GM18517 (cell line): ENCODE data around the gene TNIK.
"Not testable (repeated sequence)": the region's sequence is repeated elsewhere in the genome, so short reads cannot be mapped to it uniquely, and the experiment has no call there.

ENCODE experiments used
- ATAC-seq: cut with Tn5 transposase; IDR thresholded peaks from one replicate; pipeline ENCODE4 v1.9.1; 2021; ENCODE audit warnings: mild to moderate bottlenecking, moderate library complexity; ENCODE audit not compliant: unreplicated experiment

Gene TNIK

DNA sequence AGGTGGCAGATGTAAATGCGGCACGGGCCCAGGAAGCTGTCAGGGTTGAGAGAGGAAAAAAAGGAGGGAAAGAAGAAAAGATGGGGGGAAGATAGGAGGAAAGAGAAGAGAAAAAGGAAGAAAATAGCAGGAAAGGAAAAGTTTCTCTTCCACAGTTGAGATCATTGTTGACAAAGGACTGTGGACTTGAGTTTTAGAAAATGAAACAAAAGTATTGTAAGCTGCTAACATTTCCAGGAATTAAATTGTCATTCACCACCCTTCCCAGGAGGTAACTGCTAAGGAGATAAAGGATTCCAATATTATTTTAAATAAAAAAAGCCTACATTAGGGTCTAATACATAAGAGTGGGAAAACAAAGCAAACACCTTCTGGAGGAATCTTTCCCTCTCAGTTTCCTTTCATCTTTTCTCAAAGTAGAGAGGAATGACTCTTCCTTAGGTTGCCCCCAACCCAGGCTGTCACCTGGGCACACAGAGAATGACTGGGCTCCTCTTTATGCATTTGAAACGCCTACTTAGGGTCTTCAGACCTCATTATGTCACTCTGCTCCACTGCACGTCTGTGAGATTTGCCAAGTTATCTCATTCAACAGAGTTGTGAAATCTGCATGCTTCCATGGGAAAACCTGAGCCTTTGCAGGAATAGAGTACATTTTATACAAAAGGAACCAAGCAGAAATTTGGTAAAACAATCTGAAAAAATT is 194.0 kb downstream of the TNIK start:
- no peak for ATAC-seq

DNA sequence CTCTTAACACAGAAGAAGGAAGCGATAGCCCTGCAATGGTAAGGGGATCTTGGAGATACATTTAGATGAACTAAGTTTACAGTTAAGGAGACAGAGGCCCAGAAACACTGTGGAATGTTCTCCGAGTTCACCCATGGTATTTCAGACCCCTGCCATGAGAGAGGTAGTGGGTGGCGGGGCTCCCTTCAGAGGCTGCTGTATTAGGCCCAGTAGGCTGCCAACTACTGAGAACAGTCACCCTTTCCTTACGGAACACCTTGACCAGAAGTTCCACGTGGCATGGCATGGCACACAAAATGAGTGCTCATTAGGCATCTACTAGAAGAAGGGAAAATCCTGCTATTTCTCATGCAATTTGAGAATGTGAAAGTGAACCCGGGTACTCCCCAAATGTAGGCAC is 195.4 kb downstream of the TNIK start:
- ATAC-seq: no peak

DNA sequence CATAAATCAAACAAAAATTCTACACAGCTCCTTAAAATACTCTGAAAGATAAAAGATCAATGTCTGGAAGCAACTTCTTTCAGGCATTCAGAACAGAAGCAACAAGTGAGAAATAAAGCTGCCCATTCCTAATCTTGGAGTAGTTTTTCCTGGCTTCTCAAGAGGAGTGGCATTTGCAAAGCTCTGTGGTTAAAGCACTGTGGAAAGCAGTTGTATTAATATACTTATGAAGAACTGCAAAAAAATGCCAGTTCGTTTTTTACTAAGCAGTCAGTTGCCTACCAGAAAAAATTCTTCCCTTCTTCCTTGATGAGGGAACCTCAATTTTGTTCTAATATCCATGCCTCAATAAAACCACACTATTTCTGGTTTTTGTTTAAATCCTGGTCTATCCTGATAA is 197.8 kb downstream of the TNIK start:
- ATAC-seq: no peak

DNA sequence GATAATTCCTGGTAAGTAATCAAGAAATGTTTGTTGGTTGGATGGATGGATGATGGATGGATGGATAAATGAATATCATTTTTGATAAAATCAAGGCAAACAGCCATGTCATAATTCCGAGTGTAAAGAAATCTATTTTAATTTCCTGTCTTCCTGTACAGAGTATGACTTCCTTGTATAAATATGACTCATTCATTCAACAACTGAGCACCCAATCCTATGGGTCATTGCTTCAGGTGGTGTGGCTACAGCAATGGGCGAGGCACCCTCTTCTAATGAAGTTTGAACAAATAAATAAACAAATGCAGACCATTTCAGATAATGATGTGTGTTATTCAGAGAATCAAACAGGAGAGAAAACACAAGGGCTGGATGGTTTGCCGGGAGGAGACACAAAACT is 198.7 kb downstream of the TNIK start:
- ATAC-seq: no peak

DNA sequence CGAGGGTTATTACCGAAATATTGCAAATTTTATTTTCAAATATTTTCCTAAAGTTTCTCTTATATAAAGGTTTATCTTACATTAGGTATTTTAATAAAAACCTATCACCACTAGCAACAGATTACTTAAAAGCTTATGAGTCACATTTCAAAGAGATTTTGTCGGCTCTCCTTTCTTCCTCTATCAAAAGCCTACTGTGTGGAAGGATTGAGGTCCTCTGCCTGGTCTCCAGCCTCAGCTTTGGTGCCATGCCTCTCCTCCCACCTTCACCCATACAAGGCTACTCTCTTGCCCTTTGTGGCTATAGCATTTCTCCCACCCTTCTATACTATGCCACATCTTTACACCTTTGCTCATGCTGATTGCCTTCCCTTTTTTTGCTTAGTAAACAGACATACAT is 199.3 kb downstream of the TNIK start:
- no peak for ATAC-seq

DNA sequence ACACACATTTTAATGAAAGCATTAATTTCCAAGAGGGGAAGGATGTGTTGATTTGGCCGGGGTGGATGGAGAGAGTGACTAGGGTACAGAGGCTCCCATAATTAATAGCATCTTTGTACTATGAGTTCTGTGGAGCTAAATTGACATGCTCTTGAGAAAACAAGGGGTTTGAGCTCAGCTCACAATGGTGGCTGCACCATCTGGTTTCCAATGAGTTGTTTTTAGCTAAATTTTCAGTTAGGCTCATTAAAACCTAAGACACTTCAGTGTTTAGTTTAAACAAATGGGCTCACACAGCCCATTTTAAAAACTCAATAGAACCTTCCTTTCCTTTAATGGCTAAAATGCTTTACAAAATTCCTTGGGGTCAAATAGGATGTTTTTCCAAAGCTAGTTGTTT is 199.7 kb downstream of the TNIK start:
- no peak for ATAC-seq

DNA sequence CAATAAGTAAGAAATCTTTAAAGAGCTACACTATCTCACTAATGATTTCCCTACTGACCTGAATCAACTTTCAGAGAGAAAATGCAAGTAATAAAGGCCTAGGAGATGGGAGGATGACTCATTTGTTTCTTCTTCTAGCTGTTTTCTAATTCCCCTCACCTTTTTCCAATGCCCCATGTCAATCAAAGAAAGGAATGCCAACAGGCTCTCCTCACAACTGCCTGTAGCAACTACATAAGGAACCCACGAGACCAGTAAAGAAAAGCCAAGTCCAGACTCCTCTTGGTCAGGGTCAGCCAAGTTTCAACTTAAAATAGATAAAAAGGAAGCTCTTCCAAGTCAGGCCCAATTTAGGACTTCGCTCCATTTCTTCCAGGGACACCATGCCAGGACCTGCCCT is 201.9 kb downstream of the TNIK start:
- ATAC-seq: no peak

DNA sequence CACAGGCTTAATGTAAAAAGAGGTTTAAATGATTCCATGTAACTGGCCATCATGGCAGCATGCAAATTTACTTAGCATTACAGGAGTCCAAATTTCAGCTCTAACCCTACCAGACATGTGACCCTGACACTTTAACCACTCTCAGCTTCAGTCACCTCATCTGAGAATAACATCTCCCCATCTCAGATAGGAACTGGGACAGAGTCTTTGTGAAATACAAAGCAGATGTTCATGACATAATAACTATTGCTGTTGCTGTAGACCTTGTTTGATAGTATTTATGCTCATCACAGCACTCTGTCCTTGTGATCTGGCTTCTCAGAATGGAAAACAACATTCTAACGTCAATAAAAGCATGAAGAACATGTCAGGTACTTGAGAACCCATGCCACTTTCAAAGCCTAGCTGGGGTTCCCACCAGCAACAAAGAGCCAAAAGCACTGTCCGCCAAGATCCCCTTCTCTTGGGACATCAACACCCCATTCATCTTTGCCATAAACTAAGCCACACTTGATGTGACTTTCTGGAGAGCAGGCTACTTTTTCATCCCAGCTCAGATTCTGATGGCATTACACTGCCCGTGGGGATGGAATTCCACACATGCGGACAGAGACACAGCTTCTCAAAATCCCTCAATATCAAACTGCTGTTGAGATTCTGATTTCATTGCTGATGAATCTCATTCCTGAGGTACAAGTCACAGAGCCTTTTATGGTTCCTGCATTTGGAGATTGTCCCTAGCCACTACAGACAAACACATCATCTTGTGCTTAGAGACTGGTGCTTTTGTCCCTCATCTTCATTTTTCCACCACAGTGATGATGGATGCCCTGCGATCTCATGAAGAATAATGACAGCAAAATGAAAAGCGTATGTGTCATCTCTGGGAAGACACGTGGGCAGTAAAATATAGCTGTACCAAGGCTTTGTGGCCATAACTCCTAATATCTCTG is 202.7 kb downstream of the TNIK start:
- peak; percentile 68 for ATAC-seq

DNA sequence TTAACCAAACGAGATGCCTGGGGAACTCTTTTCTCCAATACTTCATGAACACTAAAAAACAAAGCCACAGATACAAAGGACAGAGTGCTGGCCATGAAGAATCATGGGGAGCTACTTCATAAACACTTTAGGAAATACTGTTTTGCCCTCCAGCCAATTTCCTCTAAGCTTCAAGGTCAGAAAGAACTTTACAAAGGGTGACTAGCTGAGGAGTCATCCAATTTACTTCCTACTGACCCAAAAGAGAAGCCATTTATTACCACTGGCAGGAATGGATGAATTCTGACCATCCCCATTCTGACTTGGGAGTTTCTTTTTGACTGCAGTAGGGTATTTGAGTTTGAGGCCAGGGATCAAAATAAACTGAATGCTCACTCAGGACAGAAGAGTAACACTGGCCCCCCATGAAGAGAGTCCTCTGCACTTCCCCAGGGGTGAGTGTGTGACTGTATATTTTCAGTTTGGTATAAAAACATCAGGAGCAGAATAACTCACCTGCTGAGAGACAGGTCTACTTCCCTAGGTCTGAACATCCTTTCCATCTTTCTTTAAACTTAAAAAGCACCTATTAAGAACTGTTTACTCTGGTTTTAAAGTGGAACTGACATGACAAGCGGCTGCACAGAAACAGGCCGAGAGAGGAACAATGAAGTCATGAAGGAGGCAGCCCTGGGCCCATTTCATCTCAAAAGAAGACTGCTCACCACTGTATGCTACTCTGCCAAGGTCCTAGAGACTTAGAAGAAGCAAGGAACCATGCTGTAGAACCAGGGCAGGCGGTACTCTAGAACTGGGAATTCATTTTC is 203.6 kb downstream of the TNIK start:
- ATAC-seq: peak; percentile 3

DNA sequence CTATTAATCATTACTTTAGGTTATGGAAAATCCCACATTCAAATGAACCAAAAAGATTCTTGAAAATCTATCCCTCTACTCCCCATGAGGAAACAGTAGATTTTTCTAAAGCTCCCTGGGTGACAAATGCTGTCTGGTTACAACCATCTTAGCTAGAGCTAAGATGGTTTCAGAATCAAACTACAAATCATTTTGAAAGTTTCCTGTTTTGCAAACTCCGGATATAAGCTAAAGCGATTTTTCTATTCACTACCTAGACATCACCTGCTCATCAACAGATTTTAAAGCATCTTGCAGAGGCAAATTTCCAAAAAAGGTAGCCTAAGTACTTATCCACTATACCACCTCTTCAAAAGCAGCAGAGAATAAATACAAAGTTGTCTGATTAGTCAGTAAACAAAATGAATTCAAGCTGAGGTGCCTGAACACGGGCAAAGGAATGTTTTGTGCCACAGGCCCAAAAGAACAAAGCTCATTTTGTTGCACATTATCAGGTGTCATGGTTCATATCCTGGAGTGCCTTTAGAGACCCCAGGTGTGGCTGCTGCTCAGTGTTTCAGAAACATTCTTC is 204.9 kb downstream of the TNIK start:
- ATAC-seq: peak; percentile 72

DNA sequence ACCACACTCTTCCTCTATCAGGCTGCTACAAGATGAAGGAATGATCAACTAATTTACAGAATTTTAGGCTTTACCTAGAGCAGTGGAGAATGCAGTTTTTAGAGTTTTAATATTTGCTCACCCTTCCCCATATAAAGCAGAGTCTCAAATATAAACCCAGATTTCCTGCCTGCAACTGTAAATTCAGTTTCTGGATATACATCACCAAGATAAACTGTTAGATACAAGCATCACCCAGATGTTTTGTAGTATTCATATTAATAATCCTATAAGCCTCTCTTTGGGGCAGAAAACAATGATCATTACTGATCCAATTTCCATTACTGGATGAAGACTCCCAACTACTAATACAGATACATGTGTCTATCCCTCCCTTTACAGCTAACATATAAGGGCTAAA is 205.9 kb downstream of the TNIK start:
- ATAC-seq: no peak

DNA sequence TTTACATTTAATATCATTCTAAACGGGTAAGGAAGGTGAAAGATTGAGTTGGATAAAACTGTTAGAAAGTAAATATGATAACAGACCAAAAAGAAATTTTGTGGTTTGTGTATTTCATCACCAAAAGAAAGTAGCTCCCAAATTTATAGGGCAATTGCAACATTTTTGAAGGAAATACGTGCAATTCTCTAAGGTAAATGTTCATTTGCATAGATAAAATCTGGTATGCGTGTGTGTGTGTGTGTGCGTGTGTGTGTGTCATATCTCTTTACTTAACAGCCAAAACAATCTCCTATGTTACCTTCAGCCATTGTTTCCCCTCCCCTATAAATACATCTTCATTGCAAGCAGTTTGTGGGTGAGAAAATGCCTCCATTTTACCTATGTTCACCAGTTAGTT is 208.4 kb downstream of the TNIK start:
- no peak for ATAC-seq

DNA sequence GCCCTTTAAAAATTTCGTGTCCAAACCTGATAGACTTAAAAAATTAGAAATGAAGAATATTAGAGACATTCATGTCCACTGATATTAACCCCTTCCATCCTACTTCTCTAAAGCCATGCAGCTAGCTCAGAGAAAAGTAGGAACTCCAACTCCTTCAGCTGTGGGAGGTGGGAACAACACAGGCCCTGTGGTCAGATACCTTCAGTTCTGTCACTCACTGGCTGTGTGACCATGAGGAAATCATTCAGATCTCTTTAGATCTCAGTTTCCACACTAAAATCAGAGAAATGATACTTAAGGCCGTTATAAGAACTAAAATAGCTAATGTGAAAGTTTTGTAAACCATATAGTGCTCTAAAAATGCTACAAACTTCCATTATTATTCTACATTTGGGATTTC is 209.8 kb downstream of the TNIK start:
- ATAC-seq: no peak

DNA sequence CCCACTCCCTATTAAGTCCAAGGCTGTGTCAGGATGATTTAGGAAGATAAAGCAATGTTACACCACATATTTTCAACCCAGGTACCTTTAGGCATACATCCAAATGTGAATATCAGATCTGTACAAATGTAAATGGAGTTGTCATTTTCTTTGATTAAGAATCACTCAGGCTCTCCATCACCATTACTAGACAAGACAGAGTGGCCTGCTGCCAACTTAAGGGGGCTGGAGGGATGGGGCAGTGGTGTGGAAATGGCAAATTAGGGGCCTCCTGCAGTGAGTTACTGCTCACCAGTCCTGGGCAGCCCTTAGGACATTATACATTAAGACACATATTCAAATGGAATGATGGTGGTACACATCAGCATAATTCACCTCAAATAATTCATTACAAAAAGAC is 211.0 kb downstream of the TNIK start:
- no peak for ATAC-seq

DNA sequence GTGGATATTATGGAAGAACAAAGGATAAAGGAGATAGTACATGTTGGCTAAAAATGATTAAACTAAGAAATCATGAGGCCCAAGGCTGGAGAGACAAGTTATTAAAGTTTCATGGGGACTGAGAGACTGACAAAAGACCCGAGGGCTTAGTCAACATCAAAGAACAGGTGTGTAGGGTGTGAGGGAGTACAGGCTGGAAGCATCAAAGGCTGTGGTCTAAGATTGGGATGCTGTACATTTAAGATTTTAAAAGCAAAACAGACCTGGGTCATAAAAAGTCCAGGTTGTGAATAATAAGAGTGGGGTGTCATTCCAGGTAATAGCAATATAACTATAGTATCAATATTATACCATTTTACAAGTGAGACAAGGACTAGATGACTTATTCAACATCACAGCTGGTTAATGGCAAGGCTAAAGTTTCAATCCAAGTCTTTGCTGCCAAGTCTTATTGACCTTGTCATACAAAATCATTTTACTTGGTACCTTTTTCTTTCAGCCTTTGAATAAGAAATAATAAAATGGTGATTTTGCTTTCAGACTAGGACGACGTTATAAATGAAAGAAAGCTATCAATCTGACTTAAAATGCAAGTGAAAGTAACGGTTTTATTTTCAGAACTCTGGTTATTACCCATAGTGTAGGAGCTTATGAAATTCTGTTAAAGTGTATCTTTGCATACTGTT is 211.6 kb downstream of the TNIK start:
- peak; percentile 86 for ATAC-seq

DNA sequence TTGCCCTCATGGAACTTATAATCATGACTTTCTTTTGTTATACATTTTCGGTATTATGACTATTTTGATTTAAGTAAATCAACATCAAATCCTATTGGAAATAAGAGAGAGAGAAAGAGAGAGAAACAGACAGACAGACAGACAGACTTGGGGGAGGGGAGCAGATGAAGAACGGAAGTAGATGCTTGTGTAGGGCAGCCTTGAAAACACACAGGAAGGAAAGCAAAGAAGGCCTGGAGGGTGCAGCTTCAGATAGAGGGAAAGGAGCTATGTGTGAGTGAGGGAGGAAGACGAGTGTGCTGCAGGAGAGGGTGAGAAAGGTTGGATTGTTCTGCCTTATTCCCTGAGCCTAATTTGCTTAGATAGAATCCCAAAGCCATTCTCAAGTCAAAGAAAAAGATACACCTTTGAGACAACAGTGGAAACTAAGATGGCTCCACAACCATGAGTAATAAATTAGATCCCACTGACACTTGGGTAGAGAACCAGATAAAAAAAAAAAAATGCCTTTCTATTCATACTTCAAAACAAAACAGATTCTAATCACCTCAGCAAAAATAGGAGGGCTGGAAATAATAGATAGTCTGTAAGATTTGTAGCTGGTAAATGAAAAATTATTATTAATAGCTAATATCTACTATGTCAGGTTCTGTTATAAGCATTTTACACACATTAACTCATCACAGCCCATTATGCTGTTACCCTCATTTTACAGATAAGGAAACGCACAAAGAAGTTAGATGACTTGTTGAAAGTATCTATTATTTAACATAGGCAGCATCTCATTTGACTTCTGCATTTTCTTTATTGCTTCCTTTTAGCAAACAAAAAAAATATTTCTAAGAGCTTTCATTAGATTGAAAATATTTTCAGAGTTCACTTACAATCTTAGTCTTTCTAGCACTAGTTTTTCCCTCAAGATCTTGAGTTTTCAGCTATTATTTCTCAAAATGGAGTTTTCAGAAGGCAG is 214.1 kb downstream of the TNIK start:
- ATAC-seq: no peak

DNA sequence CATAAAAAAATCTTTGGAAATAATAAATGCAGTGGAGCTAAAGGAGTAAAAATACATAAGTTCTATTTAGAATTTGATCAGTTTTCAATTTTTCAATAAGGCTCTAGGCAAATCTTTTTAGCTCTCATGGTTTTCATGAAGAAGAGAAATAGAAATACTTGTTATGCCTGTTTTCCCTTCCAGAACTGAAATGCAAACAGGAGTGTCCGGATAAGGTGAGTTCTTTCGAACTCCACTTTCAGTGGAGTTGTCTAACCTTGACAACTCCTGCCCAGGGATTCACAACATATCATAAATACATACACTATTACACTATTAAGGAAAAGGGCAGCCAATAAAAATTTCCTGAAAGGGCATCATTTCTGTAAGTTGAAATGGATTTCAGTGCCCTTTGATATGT is 217.3 kb downstream of the TNIK start:
- ATAC-seq: no peak

DNA sequence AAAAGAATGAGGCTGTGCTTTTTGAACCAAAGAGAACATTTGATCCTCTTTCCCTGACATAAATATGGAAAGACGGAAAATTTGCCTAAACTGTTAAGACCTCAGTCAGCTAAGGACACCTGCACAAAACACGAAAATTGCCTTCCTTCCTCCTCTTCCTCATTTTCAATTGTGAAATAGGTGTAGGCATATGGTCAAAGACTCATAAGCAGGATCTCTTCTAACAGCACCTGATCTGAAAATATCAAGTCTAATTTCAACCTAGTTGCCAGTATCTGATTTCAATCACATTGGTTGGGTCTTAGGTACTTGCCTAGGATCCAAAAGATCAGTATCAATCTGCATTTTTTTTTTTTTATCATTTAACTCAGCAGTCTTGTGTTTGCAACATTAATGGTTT is 218.0 kb downstream of the TNIK start:
- ATAC-seq: no peak

DNA sequence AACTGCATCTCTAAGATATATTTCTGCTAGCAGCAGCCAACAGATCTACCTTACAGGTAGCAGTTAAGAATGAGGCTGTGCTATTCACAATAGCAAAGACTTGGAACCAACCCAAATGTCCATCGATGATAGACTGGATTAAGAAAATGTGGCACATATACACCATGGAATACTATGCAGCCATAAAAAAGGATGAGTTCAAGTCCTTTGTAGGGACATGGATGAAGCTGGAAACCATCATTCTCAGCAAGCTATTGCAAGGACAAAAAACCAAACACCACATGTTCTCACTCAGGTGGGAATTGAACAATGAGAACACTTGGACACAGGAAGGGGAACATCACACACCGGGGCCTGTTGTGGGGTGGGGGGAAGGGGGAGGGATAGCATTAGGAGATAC is 218.6 kb downstream of the TNIK start:
- not testable (repeated sequence) for ATAC-seq

DNA sequence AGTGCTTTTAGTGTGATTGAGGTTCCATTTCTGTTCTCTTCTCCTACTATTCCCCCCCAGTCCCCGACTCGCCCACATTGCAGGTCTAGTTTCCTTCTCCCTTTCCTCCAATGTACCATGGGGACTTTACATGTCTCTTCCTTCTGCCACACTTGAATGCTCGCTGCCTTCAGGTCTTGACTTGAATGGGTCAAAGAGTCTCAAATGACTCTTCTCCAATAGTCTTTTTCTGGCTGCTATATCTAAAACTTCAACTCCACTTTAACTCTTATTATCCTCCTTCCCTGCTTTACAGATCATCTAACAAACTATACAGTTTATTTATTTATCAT is 219.7 kb downstream of the TNIK start:
- ATAC-seq: no peak
